MM.1S (cell line): ENCODE results near the gene FAM234A.
"Not testable (repeated sequence)": the region's sequence is repeated elsewhere in the genome, so short reads cannot be mapped to it uniquely, and the experiment has no call there.

ENCODE experiments used
- DNase-seq: peaks from one replicate; pipeline ENCODE4 v3.0.0-alpha.2; 2015
- H2AFZ ChIP-seq: fragments of 300-600 bp; sonication (generic); 2 replicates; pipeline ENCODE4 v1.6.0; 2016; ENCODE audit warnings: antibody characterized with exemption, low read length
- H3F3A ChIP-seq: fragments of 300-600 bp; sonication (generic); 2 replicates; pipeline ENCODE4 v1.6.1; 2016; ENCODE audit warnings: mild to moderate bottlenecking, antibody characterized with exemption, low read length, moderate library complexity, mixed read lengths; ENCODE audit not compliant: insufficient read depth
- H3K27ac ChIP-seq: fragments of 300-600 bp; sonication (generic); 2 replicates; pipeline ENCODE4 v1.5.1; 2016; ENCODE audit warnings: mild to moderate bottlenecking, low read length
- H3K27me3 ChIP-seq: fragments of 300-600 bp; sonication (generic); replicated peaks from 2 replicates; pipeline ENCODE4 v1.6.0; 2016; ENCODE audit warnings: low read length; ENCODE audit not compliant: insufficient read depth
- H3K36me3 ChIP-seq: fragments of 300-600 bp; sonication (generic); replicated peaks from 2 replicates; pipeline ENCODE4 v1.6.1; 2016; ENCODE audit warnings: mild to moderate bottlenecking, low read length, mixed read lengths; ENCODE audit not compliant: insufficient read depth
- H3K4me1 ChIP-seq: fragments of 300-600 bp; sonication (generic); 2 replicates; pipeline ENCODE4 v1.6.1; 2016; ENCODE audit warnings: low read length, mixed read lengths
- H3K4me2 ChIP-seq: fragments of 300-600 bp; sonication (generic); 2 replicates; pipeline ENCODE4 v1.6.0; 2016; ENCODE audit warnings: low read depth, low read length
- H3K4me3 ChIP-seq: fragments of 300-600 bp; sonication (generic); 2 replicates; pipeline ENCODE4 v1.5.1; 2016; ENCODE audit warnings: low read length, mixed read lengths
- H3K79me2 ChIP-seq: fragments of 300-600 bp; sonication (generic); 2 replicates; pipeline ENCODE4 v1.6.1; 2016; ENCODE audit warnings: mixed run types, low read length, mixed read lengths
- H3K9ac ChIP-seq: fragments of 300-600 bp; sonication (generic); 2 replicates; pipeline ENCODE4 v1.6.1; 2016; ENCODE audit warnings: low read length, mixed read lengths
- H3K9me2 ChIP-seq: fragments of 300-600 bp; sonication (generic); replicated peaks from 2 replicates; pipeline ENCODE4 v1.6.1; 2016; ENCODE audit warnings: mild to moderate bottlenecking, low read length, mixed read lengths; ENCODE audit not compliant: insufficient read depth
- H3K9me3 ChIP-seq: fragments of 300-600 bp; sonication (generic); replicated peaks from 2 replicates; pipeline ENCODE4 v1.6.1; 2016; ENCODE audit warnings: mild to moderate bottlenecking, low read length, mixed read lengths; ENCODE audit not compliant: insufficient read depth
- H4K20me1 ChIP-seq: fragments of 300-600 bp; sonication (generic); 2 replicates; pipeline ENCODE4 v1.6.1; 2016; ENCODE audit warnings: mild to moderate bottlenecking, low read length, moderate library complexity, mixed read lengths; ENCODE audit not compliant: insufficient read depth
- EZH2 ChIP-seq: fragments of 300-600 bp; sonication (generic); optimal IDR thresholded peaks from 2 replicates; pipeline ENCODE3; 2017; ENCODE audit warnings: low read depth, mild to moderate bottlenecking, antibody characterized with exemption, low read length, mixed read lengths
- EZH2phosphoT487 ChIP-seq: fragments of 300-600 bp; sonication (generic); IDR thresholded peaks from 2 replicates; pipeline ENCODE4 v1.6.1; 2018; ENCODE audit warnings: antibody characterized with exemption, low read length
- TF ChIP-seq, protein P1 (sequence below): fragments of 300-600 bp; sonication (generic); IDR thresholded peaks from 2 replicates; pipeline ENCODE4 v1.5.1; 2016; ENCODE audit warnings: antibody characterized with exemption, low read length, mixed read lengths

The FAM234A gene

DNA sequence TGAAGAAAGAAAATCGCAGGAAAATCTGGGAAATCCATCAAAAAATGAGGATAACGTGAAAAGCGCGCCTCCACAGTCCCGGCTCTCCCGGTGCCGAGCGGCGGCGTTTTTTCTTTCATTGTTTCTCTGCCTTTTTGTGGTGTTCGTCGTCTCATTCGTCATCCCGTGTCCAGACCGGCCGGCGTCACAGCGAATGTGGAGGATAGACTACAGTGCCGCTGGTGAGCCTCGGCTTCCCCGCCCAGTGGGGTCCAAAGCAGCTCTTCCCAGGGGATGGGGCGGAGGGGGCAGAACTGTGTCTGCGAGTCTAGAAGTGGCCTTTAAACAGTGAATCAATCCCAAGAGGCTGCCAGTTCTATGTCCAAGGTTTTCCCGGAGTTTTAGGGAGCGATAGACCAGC, 19.8 kb downstream of the FAM234A start:
- H3K4me1 ChIP-seq: no peaks in the 10 kb centered on the region
- no peaks in the 10 kb centered on the region for H3K27me3 ChIP-seq
- TF ChIP-seq, protein P1, sequence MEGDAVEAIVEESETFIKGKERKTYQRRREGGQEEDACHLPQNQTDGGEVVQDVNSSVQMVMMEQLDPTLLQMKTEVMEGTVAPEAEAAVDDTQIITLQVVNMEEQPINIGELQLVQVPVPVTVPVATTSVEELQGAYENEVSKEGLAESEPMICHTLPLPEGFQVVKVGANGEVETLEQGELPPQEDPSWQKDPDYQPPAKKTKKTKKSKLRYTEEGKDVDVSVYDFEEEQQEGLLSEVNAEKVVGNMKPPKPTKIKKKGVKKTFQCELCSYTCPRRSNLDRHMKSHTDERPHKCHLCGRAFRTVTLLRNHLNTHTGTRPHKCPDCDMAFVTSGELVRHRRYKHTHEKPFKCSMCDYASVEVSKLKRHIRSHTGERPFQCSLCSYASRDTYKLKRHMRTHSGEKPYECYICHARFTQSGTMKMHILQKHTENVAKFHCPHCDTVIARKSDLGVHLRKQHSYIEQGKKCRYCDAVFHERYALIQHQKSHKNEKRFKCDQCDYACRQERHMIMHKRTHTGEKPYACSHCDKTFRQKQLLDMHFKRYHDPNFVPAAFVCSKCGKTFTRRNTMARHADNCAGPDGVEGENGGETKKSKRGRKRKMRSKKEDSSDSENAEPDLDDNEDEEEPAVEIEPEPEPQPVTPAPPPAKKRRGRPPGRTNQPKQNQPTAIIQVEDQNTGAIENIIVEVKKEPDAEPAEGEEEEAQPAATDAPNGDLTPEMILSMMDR: no peak
- no peak for TF ChIP-seq EZH2
- no peak for TF ChIP-seq EZH2phosphoT487
- H3K27ac ChIP-seq: no peak overlapping the region
- DNase-seq: no peak
- no peaks in the 10 kb centered on the region for H3K9me3 ChIP-seq
- H3K4me2 ChIP-seq: no peak overlapping the region
- H3F3A ChIP-seq: no peaks in the 10 kb centered on the region
- H3K9me2 ChIP-seq: no peaks in the 10 kb centered on the region
- H3K9ac ChIP-seq: no peak overlapping the region
- H2AFZ ChIP-seq: no peak overlapping the region
- no peaks in the 10 kb centered on the region for H3K79me2 ChIP-seq
- no peaks in the 10 kb centered on the region for H4K20me1 ChIP-seq
- no peak overlapping the region for H3K4me3 ChIP-seq
- H3K36me3 ChIP-seq: no peaks in the 10 kb centered on the region

DNA sequence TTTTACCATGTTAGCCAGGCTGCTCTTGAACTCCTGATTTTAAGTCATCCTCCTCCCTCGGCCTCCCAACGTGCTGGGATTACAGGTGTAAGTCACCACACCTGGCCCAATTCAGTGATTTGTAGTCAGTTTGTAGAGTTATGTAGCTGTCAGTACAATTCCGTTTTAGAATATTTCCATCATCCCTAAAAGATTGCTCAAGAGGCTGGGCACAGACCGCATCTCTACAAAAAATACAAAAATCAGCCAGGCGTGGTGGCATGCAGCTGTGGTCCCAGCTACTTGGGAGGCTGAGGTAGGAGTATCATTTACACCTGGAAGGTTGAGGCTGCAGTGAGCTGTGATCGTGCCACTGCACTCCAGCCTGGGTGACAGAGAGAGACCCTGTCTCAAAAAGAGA, 20.6 kb downstream of the FAM234A start:
- H3K27me3 ChIP-seq: no peaks in the 10 kb centered on the region

DNA sequence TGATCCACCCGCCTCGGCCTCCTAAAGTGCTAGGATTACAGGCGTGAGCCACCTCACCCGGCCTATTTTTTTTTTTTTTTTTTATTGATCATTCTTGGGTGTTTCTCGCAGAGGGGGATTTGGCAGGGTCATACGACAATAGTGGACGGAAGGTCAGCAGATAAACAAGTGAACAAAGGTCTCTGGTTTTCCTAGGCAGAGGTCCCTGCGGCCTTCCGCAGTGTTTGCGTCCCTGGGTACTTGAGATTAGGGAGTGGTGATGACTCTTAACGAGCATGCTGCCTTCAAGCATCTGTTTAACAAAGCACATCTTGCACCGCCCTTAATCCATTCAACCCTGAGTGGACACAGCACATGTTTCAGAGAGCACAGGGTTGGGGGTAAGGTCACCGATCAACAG, 23.5 kb downstream of the FAM234A start:
- not testable (repeated sequence) for H3K4me1 ChIP-seq, H3K79me2 ChIP-seq, H4K20me1 ChIP-seq, H3K4me3 ChIP-seq, H3K4me2 ChIP-seq, H3K36me3 ChIP-seq, H3K9ac ChIP-seq, H3K27me3 ChIP-seq, H2AFZ ChIP-seq, DNase-seq, H3F3A ChIP-seq, H3K9me2 ChIP-seq, H3K27ac ChIP-seq, H3K9me3 ChIP-seq

More for the DNA sequence above, 20.6 kb downstream of the FAM234A start:
- H3K4me3 ChIP-seq: no peak overlapping the region
- H3K9ac ChIP-seq: no peak overlapping the region
- no peaks in the 10 kb centered on the region for H3F3A ChIP-seq
- H3K36me3 ChIP-seq: no peaks in the 10 kb centered on the region
- TF ChIP-seq, protein P1: no peak
- TF ChIP-seq EZH2phosphoT487: no peak
- no peak for TF ChIP-seq EZH2
- H3K9me3 ChIP-seq: no peaks in the 10 kb centered on the region
- H3K4me2 ChIP-seq: no peak overlapping the region
- no peaks in the 10 kb centered on the region for H3K79me2 ChIP-seq
- H2AFZ ChIP-seq: no peak overlapping the region
- H3K4me1 ChIP-seq: no peaks in the 10 kb centered on the region
- no peak for DNase-seq
- H3K27ac ChIP-seq: no peak overlapping the region
- H4K20me1 ChIP-seq: no peaks in the 10 kb centered on the region
- H3K9me2 ChIP-seq: no peaks in the 10 kb centered on the region

DNA sequence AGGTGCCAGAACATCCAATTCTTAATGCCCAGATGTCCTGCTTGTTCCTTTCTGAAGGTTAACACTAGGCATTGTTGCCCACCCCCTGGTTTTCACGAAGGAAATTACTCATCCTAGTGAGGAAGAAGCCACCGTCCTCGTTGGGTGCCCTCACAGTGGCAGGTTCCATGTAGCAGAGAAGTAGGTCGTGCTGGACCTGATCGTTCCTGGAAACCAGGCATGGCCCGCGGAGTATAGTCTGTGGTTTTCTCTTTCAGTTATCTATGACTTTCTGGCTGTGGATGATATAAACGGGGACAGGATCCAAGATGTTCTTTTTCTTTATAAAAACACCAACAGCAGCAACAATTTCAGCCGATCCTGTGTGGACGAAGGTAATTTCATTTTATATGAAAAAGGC, 24.6 kb downstream of the FAM234A start:
- Histone ChIP-seq H3K9me3 (no peaks in the 10 kb centered on the region), H4K20me1 (no peaks in the 10 kb centered on the region), H3K4me1 (no peaks in the 10 kb centered on the region), H3K36me3 (no peaks in the 10 kb centered on the region), H3F3A (no peaks in the 10 kb centered on the region), H3K27ac (no peak overlapping the region), H3K27me3 (no peaks in the 10 kb centered on the region), H3K79me2 (no peaks in the 10 kb centered on the region), H3K9me2 (no peaks in the 10 kb centered on the region), H2AFZ (no peak overlapping the region), H3K4me2 (no peak overlapping the region), H3K4me3 (no peak overlapping the region), H3K9ac (no peak overlapping the region)
- TF ChIP-seq, protein P1: no peak
- TF ChIP-seq EZH2 (no peak), EZH2phosphoT487 (no peak)
- no peak for DNase-seq
